Limb (tissue), 2 donors: ENCODE data around the gene GABRR3.

Experiments used
- DNase-seq, 2 donors: peaks; one replicate each; pipeline ENCODE4 v3.0.0-alpha.2; 2016; ENCODE audit errors: extremely low spot score in 2 of 2

Gene GABRR3

DNA sequence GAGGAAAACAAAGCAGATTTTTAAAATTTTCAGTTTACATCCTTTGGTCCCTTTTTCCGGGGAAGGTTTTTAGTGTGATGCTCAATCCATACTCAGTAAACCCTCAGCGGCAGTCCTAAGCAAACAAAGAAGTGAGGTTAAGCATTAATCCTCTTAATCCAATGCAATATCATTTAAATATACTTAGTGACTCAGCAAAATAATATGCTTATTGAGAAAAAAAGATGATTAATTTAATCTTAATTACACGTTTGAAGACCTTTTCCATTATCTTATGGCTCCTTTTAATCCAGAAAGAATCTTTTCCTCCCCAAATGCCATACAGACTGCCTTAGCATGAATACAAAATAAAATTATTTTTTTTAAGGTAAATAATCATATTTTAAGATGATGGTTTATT lies at the start of gene GABRR3:
TSS of gene GABRR3 (minus strand) at position 108 of the 400 bp plus-strand sequence. CDS start 328 bp downstream, outside the sequence.
- no peak for DNase-seq

DNA sequence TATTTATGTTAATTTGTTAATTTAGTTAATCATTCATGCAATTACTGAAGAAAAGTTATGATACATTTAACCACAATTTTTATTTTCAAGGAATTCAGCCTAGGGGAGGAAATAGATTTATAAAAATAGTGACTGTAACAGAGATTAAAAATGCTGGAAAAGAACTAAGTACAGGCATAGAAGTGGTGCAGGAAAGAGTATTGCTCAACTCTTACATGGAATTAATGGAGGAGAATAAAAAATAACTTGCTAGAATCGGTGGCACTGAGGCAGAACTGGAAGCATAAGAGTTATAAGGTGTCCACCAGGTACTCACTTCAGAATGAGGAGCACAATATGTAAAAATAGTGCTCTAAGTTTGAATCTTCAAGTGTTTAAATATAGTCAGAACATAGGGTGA lies 38.4 kb upstream of the GABRR3 start:
- DNase-seq: no peak

DNA sequence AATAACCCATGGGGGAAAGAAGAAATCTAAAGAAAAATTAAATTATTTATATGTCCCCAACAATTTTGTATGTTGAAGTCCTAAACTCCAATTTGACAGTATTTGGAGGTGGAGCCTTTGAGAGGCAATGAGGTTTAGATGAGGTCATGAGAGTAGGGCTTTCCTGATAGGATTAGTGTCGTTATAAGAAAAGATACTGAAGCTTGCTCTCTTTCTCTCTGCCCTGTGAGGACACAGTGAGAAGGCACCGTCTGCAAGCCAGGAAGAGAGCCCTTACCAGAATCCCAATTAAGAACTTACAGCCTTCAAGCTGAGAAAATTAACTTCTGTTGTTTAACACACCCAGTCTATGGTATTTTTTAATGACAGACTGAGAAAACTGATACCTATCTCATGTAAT lies 35.7 kb upstream of the GABRR3 start:
- no peak for DNase-seq

DNA sequence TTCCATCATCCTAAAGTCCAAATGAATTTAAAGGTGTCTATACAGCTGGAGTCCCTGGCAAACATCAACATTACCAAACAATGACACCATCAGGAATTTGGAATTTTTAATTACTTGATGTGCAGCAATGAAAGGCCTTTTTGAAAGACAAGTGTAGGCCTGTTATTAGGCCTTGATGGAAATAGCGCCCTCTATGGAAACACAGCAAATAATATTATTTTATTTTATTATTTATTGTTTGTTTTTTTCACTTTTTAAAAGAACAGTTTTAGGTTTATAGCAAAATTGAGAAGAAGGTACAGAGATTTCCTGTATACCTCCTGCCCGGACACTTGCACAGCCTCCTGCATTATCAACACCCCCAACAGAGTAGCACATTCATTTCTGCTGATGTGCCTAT lies 33.7 kb upstream of the GABRR3 start:
- DNase-seq: no peak

DNA sequence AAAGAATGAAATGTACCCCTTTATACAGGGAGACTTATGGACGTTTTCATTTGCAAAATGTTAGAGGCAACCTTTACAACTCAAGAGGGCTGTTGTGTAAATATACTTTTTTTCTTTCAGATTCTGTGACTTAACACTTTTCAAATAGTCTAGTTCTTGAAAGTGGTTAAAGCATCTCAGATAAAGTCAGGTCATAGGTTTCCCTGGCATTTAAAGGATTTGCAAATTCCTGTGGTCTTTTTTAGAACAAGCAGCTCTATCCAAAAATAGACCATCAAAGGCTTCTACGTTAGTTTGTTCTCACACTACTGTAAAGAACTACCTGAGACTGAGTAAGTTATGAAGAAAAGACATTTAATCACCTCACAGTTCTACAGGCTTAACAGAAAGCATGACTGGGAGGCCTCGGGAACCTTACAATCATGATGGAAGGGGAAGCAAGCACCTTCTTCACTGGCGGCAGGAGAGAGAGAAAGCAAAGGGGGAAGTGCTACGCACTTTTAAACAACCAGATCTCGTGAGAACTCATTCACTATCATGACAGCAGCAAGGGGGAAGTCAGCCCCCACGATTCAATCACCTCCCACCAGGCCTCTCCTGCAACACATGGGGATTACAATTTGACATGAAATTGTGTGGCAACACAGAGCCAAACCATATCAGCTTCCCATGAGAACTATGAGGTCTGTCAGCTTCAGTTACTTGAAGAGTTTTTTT lies 23.3 kb upstream of the GABRR3 start:
- DNase-seq: no peak

DNA sequence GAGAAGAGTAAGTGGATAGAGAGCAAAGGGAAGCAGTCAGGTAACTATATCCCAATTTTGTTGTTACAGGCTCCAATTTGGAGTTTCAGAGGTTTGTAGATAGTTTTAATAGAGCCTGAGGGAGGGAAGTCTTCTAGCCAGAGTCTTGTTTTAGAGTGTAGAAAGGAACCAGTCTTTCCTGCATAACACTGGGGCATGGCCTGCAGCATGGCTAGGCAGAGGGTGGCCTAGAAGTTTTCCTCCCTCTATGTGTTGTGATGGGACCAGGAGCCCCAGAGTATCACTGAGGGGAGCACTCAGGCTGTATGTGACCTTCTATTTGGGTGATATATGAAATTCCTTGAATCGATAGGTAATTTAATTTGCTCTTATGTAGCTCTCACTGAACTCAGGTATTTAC lies 22.5 kb upstream of the GABRR3 start:
- no peak for DNase-seq

DNA sequence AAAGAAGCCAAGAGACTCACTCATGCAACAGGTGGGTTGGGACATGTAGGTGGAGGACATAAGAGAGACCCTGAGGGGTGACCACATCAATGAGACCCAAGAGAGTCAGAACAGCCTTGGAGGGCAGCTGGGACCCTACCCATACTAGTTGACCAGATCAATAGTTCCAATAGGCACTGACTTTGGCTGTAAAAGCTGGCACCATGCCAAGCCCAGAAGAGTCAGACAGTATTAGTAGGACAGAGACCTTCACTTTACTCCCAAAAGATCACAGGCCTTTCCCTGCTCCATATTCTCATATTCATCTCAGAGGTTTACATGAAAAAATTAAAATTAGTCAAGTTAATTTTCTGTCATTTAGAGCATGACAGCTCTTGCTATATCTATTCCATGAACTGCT lies 20.9 kb upstream of the GABRR3 start:
- no peak for DNase-seq

DNA sequence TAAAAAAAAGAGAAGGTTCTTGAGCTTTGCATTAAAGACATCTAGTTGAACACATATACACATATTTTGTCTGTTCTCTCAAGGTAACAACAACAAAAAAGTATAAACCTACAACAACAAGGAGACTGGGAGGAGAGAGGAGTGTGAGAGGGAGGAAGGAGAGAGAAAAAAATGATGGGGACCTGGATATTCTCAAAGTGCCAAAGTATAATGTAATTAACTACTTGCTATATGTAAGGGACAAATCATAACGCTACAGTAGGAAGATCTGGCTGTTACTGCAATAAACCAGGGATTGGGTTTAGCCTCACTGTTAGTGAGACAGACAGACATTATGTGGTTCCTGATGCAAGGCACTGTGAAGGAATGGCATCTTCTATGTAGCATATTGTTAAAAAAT lies 14.2 kb upstream of the GABRR3 start:
- DNase-seq: no peak

DNA sequence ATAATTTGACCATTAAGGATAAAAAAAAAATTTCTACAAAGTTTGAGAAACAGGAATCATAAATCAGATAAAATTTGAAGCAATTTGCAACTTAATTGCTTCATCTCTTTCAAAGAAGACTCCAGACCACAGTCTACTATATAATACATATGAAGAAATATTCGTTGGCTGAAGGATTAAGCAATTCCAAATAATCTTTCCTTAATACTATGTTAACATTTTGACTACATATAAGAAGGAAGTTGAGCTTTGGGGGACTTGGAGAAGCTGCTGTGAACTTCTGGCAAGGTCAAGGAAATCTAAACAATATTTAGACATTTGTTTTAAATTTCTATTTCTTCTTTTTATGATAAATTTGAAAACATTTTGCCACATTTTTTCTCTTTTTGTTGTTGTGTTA lies 13.5 kb upstream of the GABRR3 start:
- no peak for DNase-seq

DNA sequence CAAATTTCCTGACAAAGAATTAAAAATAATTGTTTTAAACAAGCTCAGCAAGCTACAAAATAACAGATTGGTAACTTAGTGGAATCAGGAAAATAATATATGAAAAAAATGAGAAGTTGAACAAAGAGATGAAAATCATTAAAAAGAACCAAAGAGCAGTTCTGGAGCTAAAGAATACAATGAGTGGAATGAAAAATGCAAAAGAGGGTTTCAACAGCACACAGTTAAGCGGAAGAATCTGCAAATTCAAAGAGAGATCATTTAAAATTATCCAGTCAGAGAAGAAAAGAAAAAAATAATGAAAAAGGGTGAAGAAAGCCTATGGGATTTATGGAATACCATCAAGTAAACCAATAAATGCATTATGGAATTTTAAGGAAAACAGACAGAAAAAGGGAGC lies 6.2 kb upstream of the GABRR3 start:
- DNase-seq: no peak

DNA sequence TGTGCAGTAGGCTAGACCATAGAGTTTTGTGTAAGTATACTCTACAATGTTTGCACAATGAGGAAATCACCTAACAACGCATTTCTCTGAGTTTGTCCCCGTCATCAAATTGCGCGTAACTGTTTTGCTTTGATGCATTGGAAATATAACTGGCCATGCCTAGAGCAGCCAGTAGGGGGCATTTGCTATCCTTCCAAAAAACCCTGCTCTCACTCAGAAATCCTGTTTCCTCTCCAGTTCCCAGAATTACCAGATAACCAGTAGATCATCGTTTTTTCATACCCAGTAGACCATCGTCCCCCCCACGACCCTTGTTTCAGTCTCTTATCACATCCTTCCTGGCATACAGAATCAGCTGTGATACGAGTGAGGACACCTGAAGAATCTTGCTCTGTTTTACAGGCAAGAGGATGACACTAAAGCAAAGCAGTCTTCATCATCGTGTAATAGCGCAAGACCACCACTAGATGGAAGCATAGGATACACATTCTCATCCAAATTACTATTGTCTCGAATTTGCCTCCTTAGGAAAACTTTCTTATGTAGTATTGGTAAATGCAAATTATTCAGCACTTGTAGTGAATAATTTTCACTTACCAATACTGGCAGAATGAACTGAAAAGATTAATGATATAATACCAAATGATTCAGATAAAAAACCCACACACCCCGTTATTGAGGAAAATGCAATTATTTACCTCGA lies 4.4 kb upstream of the GABRR3 start:
- DNase-seq: peak; percentile 81 to 83

DNA sequence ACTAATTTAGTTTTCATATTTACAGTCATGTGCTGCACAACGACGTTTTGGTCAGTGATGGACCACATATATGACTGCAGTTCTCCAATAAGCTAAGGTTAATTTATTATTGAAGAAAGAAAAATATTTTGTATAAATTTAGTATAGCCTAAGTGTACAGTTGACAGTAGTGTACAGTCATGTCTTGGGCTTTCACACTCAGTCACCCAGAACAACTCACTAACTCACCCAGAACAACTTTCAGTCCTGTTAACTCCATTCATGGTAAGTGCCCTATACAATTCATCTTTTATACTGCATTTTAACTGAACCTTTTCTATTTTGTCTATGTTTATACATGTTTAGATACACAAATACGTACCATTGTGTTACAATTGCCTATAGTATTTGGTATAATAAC lies 3.8 kb upstream of the GABRR3 start:
- no peak for DNase-seq

DNA sequence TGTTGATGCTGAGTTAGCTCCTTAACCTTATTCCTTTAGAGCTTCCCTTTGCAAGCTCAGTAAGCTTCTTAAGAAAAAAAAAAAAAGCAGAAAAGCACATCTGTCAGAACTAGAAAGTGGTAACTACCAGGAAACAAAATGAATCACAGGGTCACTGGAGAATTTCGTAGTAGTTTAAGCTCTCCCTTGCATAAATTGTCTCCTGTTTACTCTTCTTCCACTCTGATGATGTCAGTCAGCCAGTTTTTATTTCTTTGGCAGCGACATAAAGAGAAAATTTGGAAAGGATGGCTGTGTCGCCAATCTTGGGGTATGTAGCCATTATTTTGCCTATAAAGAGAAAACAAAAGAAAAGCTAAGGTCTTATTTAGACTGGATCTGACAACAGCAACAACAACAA lies 3.2 kb upstream of the GABRR3 start:
- DNase-seq: no peak

DNA sequence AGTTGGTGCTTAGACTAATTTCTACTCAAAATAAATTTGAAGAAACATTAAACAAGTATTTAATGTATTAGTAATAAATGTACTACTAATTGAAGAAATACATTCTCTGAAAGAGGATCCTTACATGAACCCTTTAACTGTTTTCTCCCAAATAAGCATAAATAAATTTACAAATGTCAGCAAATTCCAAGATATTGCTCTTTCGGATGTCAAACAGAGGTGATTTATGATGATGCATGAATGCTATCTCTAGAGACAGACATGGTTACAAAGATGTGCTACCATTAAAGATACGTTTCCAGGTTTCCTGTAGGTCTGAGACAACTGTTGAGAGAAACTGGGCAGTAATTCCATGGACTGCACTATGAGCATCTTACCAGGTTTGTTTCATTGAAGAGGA lies 629 bp downstream of the GABRR3 start:
- DNase-seq: no peak

DNA sequence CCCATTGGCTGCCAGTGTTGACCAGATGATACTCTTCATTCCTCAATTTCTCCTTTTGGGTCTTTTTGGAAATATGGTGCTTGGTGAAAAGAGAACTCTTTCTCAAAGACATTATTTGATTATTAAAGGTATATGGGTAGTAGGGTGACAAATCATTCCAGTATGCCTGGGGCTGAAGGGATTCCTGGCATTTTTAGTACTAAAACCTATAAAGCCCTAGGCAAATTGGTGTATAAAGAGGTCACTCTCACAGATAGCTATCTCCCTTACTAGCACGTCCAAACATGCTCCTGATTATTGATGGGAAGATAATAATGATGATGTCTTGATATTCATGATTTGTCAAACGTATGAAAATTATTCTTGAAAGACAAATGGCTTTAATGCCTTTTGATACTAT lies 1.1 kb downstream of the GABRR3 start:
- no peak for DNase-seq

DNA sequence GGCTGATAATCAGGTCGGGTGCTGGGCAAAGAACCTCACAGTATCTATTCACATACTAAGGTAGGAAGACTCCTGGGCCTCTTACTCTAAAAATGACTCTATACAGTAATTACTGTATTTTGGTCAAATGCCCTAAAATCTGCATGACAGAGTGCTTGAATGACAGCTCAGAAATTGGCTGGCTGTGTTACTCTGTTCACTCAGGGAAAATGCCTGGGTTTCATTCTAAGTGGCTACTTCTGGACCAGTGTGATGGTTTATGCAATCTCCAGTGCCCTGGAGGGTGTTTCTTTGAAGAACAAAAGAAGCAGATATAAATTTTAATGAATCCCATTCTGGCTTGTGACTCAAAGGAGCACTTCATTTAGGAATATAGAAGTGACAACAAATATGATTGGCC lies 2.2 kb downstream of the GABRR3 start:
- DNase-seq: no peak

DNA sequence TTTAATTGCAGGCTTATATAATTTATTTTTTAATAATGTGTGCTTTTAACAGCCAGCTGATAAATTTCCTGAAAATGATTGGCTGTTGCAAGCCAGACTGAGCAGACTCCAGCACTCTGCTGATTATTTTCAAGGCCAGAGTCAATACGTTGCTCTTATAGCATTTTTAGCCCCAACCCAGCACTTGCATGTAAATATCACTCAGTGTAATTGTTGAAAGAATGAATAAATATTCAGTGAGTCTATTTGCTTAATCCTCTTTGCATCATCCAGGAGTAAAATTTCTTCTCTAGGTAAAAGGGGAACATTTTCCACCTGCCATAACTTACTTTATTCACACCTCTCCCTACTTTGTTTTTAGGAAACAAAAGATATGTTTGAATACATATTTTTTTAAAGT lies 2.9 kb downstream of the GABRR3 start:
- DNase-seq: no peak

DNA sequence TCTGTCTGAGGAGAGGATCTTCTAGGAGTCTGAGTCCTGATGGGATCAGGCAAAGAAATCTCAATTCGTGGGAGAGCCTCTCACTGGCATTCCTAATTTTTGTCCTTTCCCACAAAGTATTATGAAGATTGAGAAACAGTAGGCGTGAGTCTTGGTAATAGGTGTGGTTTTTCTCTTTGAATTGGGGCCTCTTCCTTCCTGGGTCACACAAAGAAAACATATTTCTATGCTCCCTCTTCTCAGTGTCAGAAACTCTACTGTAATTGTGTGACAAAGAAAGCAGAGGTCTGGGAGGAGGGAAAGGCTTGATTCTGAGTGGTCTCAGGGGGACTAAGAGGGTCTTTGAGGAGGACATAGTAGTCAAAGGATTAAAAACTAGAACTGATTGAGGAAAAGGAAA lies 6.0 kb downstream of the GABRR3 start:
- no peak for DNase-seq

DNA sequence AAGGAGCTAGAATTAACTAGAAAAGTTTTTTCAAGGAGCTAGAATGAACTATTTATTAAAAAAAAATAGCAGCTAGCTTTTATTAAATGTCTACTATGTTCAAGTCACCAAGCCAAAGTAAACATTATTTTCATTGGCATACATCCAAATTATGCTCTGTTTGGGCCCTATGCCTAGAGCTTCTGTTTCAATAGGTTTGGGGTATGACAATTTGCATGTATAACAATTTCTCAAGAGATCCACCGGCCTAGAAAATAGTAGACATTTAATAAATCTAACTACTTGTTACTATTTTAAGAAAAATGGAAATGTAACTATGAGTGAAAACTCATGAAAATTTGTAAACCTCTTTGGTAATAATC lies 8.0 kb downstream of the GABRR3 start:
- no peak for DNase-seq

DNA sequence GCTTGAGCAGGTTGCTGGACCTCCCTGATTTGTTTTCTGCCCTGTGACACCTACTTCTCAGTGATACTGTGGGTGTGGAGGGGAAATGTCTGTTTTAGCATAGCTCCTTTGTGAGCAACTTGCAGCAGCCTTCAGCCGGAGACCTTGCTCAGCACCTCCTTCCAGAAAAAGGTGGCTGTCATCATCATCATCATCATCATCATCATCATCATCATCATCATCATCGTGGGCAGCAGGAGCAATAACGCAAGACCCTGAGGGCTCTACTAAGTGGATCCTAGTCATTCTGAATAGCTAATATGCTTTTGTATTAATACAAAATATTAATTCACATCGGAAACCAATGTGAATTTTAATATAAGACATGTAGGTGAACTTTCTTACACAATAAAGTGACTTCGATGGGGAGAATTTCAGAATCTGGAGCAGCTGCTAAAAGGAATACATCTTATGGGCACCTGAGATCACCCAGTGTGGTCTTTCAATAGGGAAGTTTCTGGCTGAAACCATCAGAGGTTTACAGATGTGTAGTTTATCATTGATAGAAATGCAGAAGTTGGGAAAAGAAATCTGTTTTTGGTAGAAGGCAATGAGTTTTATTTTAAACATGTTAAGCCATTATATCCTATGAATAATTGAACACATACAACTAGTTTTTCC lies 8.6 kb downstream of the GABRR3 start:
- DNase-seq: no peak

DNA sequence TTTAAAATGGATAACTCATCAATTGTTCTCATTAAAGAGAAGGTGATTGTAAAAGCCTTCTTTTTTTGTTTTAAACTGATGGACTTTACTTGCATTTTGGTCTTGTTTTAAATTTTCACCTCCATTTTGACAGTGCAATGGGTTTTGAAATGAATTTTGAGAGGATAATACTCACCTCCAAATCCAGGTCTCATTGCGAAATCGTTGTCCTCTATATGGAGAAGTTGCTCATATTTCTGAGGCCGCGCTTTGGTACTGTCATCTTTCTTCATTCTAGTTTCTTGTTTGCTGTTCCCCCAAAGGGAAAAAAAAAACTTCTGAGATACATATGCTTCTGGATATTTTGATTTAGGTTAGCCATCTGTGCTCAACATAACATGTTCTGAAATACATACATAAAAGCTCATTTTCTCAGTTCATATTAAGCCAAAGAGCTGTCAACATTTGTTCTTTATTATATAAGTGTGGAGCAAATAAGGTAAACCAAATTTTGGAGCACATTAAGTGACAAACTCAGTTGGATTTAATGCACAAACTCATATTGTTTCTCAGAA lies 9.6 kb downstream of the GABRR3 start:
- no peak for DNase-seq

DNA sequence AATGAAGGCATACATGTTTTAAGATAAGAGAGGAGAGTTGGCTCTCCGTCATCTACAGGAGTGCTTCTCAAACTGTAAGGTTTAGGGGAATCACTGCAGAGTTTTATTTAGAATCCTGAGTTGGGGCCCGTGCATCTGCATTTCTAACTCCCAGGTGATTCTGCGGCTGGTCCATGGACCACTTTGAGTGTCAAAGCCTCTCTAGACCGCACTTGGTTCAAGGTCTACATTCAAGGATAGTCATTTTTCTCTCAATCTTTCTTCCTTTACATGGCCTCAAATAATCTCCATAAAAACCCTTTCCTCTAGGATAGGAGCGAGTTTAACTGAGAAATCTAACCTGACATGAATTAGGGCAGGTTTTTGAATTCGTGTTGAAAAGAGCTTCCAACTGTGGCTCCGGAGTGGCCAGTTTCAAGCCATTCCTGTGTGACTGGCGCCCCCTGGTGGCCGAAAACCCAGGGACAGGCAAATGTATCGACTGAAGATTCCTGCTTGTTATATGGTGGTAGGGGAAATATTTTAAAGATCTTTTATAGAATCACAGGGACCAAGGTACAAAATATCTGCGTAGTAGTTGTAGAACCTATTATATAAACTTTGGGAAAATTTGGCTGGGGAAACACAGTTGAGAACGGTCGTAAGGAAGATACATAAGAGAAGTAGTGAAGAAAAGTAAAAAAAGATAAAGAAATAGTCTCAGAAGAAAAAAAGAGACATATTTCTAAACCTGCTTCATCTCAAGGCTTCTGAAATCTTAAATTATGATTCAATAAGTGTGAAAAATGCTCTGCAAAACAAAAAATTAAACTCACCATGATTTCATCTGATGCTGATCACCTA lies 11.9 kb downstream of the GABRR3 start:
- peak; percentile 77 to 95 for DNase-seq
